GM23338 (cell line): ENCODE data around the gene ZNF93. TPM values are rescaled to one million over a fixed set of nuclear protein-coding genes. Genes with fewer than 3 reads are reported as not detected.

Experiments
- ATAC-seq: fragments of 200-7000 bp; cut with Tn5 transposase; 3 replicates; pipeline ENCODE4 v1.9.1; 2020
- DNase-seq: peaks from one replicate; pipeline ENCODE4 v3.0.0-alpha.2; 2015; ENCODE audit warnings: low spot score
- H2AFZ ChIP-seq: fragments of 200-600 bp; sonication (generic); 2 replicates; pipeline ENCODE4 v1.8.0; 2016; ENCODE audit warnings: antibody characterized with exemption, mild to moderate bottlenecking, moderate library complexity
- H3F3A ChIP-seq: fragments of 200-600 bp; sonication (generic); replicated peaks from 2 replicates; pipeline ENCODE4 v1.8.0; 2017; ENCODE audit warnings: antibody characterized with exemption, mixed run types, low read depth
- H3K27ac ChIP-seq: fragments of 200-600 bp; sonication (generic); 2 replicates; pipeline ENCODE4 v1.6.1; 2016; ENCODE audit warnings: low read depth
- H3K27me3 ChIP-seq: fragments of 200-600 bp; sonication (generic); 2 replicates; pipeline ENCODE4 v1.8.0; 2016; ENCODE audit warnings: mild to moderate bottlenecking, mixed run types, moderate library complexity; ENCODE audit not compliant: insufficient read depth
- H3K36me3 ChIP-seq: fragments of 200-600 bp; sonication (generic); 2 replicates; pipeline ENCODE4 v1.8.0; 2016; ENCODE audit warnings: mild to moderate bottlenecking; ENCODE audit not compliant: insufficient read depth
- H3K4me1 ChIP-seq: fragments of 200-600 bp; sonication (generic); 2 replicates; pipeline ENCODE4 v1.8.0; 2016; ENCODE audit warnings: mild to moderate bottlenecking, moderate library complexity; ENCODE audit not compliant: insufficient read depth
- H3K4me2 ChIP-seq: fragments of 200-600 bp; sonication (generic); 2 replicates; pipeline ENCODE4 v1.7.1; 2017; ENCODE audit warnings: mixed run types
- H3K4me3 ChIP-seq: fragments of 200-600 bp; sonication (generic); 2 replicates; pipeline ENCODE4 v1.6.1; 2016; ENCODE audit warnings: mixed run types
- H3K79me2 ChIP-seq: fragments of 200-600 bp; sonication (generic); replicated peaks from 2 replicates; pipeline ENCODE4 v1.8.0; 2017; ENCODE audit warnings: mild to moderate bottlenecking; ENCODE audit not compliant: insufficient read depth
- H3K9me2 ChIP-seq: fragments of 200-600 bp; sonication (generic); 2 replicates; pipeline ENCODE4 v1.8.0; 2017; ENCODE audit not compliant: insufficient read depth
- H4K20me1 ChIP-seq: fragments of 200-600 bp; sonication (generic); replicated peaks from 2 replicates; pipeline ENCODE4 v1.8.0; 2017; ENCODE audit warnings: mild to moderate bottlenecking; ENCODE audit not compliant: insufficient read depth
- H3K27ac Mint-ChIP-seq: 2 replicates; pipeline ENCODE4 v1.8.0; 2020; ENCODE audit warnings: inconsistent platforms, mild to moderate bottlenecking, moderate library complexity, mixed read lengths
- H3K27me3 Mint-ChIP-seq: 3 replicates; pipeline ENCODE4 v1.8.0; 2022; ENCODE audit warnings: low read depth, mild to moderate bottlenecking, moderate library complexity, mixed read lengths, inconsistent platforms; ENCODE audit not compliant: insufficient read depth, poor library complexity
- H3K36me3 Mint-ChIP-seq: 3 replicates; pipeline ENCODE4 v1.8.0; 2021; ENCODE audit warnings: low read depth, mild to moderate bottlenecking, inconsistent platforms, moderate library complexity, mixed read lengths
- H3K4me1 Mint-ChIP-seq: 3 replicates; pipeline ENCODE4 v1.8.0; 2020; ENCODE audit warnings: mild to moderate bottlenecking, inconsistent platforms, mixed read lengths
- H3K4me3 Mint-ChIP-seq: 3 replicates; pipeline ENCODE4 v1.8.0; 2021; ENCODE audit warnings: moderate library complexity, mild to moderate bottlenecking, inconsistent platforms, mixed read lengths
- H3K9me3 Mint-ChIP-seq: 3 replicates; pipeline ENCODE4 v1.8.0; 2020; ENCODE audit warnings: moderate library complexity, mild to moderate bottlenecking, inconsistent platforms, mixed read lengths
- CTCF ChIP-seq, 2 experiments: fragments of 200-600 bp in 1 of 2; sonication (generic) in 1 of 2; conservative IDR thresholded peaks; 2 replicates each; pipeline versions ENCODE4 v1.5.1 to v1.6.1; 2016 to 2017; ENCODE audit warnings: antibody characterized with exemption in 2 of 2, low read depth in 2 of 2, mild to moderate bottlenecking in 2 of 2, moderate library complexity in 1 of 2
- EZH2phosphoT487 ChIP-seq: fragments of 200-600 bp; sonication (generic); IDR thresholded peaks from one replicate; pipeline ENCODE4 v1.8.1; 2018; ENCODE audit warnings: antibody characterized with exemption; ENCODE audit not compliant: unreplicated experiment
- JUNB ChIP-seq: IDR thresholded peaks from one replicate; pipeline ENCODE4 v1.6.1; 2016; ENCODE audit warnings: antibody characterized with exemption; ENCODE audit not compliant: unreplicated experiment
- NANOG ChIP-seq: IDR thresholded peaks from 2 replicates; pipeline ENCODE4 v1.6.1; 2016; ENCODE audit warnings: antibody characterized with exemption, borderline replicate concordance
- POLR2AphosphoS5 ChIP-seq: IDR thresholded peaks from 2 replicates; pipeline ENCODE4 v1.6.1; 2016; ENCODE audit warnings: antibody characterized with exemption, low read depth
- REST ChIP-seq: IDR thresholded peaks from one replicate; pipeline ENCODE4 v1.6.1; 2018; ENCODE audit warnings: antibody characterized with exemption; ENCODE audit not compliant: unreplicated experiment
- ZNF331 ChIP-seq: fragments of 250-450 bp; sonication (Bioruptor Pico); IDR thresholded peaks from 2 replicates; pipeline ENCODE4 v1.5.0; 2020; ENCODE audit warnings: low read depth, mild to moderate bottlenecking, moderate library complexity
- ZNF462 ChIP-seq: fragments of 250-450 bp; sonication (Bioruptor Pico); IDR thresholded peaks from 2 replicates; pipeline ENCODE4 v1.5.0; 2020; ENCODE audit warnings: mild to moderate bottlenecking, moderate library complexity
- polyA plus RNA-seq: library from polyadenylated mRNA; unstranded; fragments of >200 nt; fragmentation: Nextera tagmentation; extraction: Ambion mirVana; gene quantifications from 2 replicates; pipeline ENCODE4 v1.2.1, GENCODE V29; 2016
- total RNA-seq: library from RNA; depleted of rRNA; stranded (reverse); fragments of >200 nt; shearing (Covaris generic); gene quantifications from 2 replicates; pipeline ENCODE4 v1.2.3, GENCODE V29; 2014

Gene ZNF93
- total and polyA plus RNA-seq, 2 experiments from 2014 or later: 48.6 to 122 TPM

- TF ChIP-seq CTCF (conservative IDR thresholded peaks at IDR 0.05; ENCODE audit: low read depth in 2 of 2): no peak
- TF ChIP-seq EZH2phosphoT487: no peak
- TF ChIP-seq ZNF462 (CRISPR knock-in tag): no peak
- no peak for TF ChIP-seq NANOG
- no peak for TF ChIP-seq ZNF331
- no peak for TF ChIP-seq JUNB
- TF ChIP-seq POLR2AphosphoS5: no peak
Observed at GRCh38 chr19:19873381-19873780, 27.4 kb upstream of the ZNF93 start (continued).

- no peaks in the 10 kb centered on the region for H3K27me3 ChIP-seq
- peaks cover 61% of the 10 kb centered on the region for H4K20me1 ChIP-seq
- Mint-ChIP-seq H3K4me1 (no peaks in the 10 kb centered on the region), H3K36me3 (peaks cover 81% of the 10 kb centered on the region), H3K9me3 (peaks cover 7% of the 10 kb centered on the region; the same call in 1 of the 3 replicates), H3K27me3 (no peaks in the 10 kb centered on the region), H3K27ac (no peak overlapping the region), H3K4me3 (no peak overlapping the region)
- H3F3A ChIP-seq: peaks cover 5% of the 10 kb centered on the region; the same call in 1 of the 2 replicates
- DNase-seq (no peak), ATAC-seq (no peak)
- H3K27ac ChIP-seq: no peak overlapping the region
- no peaks in the 10 kb centered on the region for H3K9me2 ChIP-seq
- H3K36me3 ChIP-seq: peaks cover 37% of the 10 kb centered on the region
- H2AFZ ChIP-seq: no peak overlapping the region
- no peaks in the 10 kb centered on the region for H3K4me1 ChIP-seq
- H3K4me3 ChIP-seq: no peak overlapping the region
- H3K4me2 ChIP-seq: no peak overlapping the region
- H3K79me2 ChIP-seq: peaks cover 100% of the 10 kb centered on the region
- TF ChIP-seq REST: no peak
Observed at GRCh38 chr19:19877724-19878123, 23.0 kb upstream of the ZNF93 start.
